HepG2 (cell line): Measurements from ENCODE around the gene PPP1R9B. TPM values are rescaled to one million over a fixed set of nuclear protein-coding genes. Genes with fewer than 3 reads are reported as not detected.

Experiments used
- BRCA1 ChIP-seq: sonication (generic); formaldehyde crosslinking; IDR thresholded peaks from 2 replicates; pipeline ENCODE4 v1.4.0; 2020; ENCODE audit warnings: missing genetic modification reagents
- CSRNP1 ChIP-seq: sonication (generic); formaldehyde crosslinking; IDR thresholded peaks from 2 replicates; pipeline ENCODE4 v1.8.1; 2023; ENCODE audit warnings: mild to moderate bottlenecking, missing genetic modification reagents
- E2F5 ChIP-seq: sonication (generic); formaldehyde crosslinking; conservative IDR thresholded peaks from 2 replicates; pipeline ENCODE4 v1.4.0; 2020; ENCODE audit warnings: missing genetic modification reagents
- KDM5A ChIP-seq: fragments of 200-600 bp; sonication (generic); IDR thresholded peaks from 2 replicates; pipeline ENCODE4 v1.7.0; 2018; ENCODE audit warnings: antibody characterized with exemption, mild to moderate bottlenecking, low read length, borderline replicate concordance
- MTF2 ChIP-seq: sonication (generic); formaldehyde crosslinking; IDR thresholded peaks from 2 replicates; pipeline ENCODE4 v1.5.0; 2020; ENCODE audit warnings: missing genetic modification reagents, borderline replicate concordance
- MYNN ChIP-seq: sonication (generic); formaldehyde crosslinking; IDR thresholded peaks from 2 replicates; pipeline ENCODE4 v1.4.0; 2020; ENCODE audit warnings: mild to moderate bottlenecking, low read depth, missing genetic modification reagents
- NFAT5 ChIP-seq: sonication (generic); formaldehyde crosslinking; IDR thresholded peaks from 2 replicates; pipeline ENCODE4 v1.4.0; 2020; ENCODE audit warnings: missing genetic modification reagents
- PRMT3 ChIP-seq: sonication (generic); formaldehyde crosslinking; IDR thresholded peaks from 2 replicates; pipeline ENCODE4 v1.8.1; 2022; ENCODE audit warnings: low read depth, mild to moderate bottlenecking, moderate library complexity, missing genetic modification reagents, borderline replicate concordance
- REXO4 ChIP-seq: sonication (generic); formaldehyde crosslinking; IDR thresholded peaks from 2 replicates; pipeline ENCODE4 v1.8.0; 2022; ENCODE audit warnings: missing genetic modification reagents, mild to moderate bottlenecking, borderline replicate concordance
- SP5 ChIP-seq: IDR thresholded peaks from 2 replicates; pipeline ENCODE4 v1.6.1; 2016; ENCODE audit warnings: low read depth, borderline replicate concordance
- TIGD3 ChIP-seq: sonication (generic); formaldehyde crosslinking; IDR thresholded peaks from 2 replicates; pipeline ENCODE4 v1.5.1; 2020; ENCODE audit warnings: mild to moderate bottlenecking, missing genetic modification reagents, borderline replicate concordance
- ZFP91 ChIP-seq: sonication (generic); formaldehyde crosslinking; IDR thresholded peaks from 2 replicates; pipeline ENCODE4 v1.9.0; 2022; ENCODE audit warnings: missing genetic modification reagents, mild to moderate bottlenecking, borderline replicate concordance
- ZNF576 ChIP-seq: sonication (generic); formaldehyde crosslinking; IDR thresholded peaks from 2 replicates; pipeline ENCODE4 v1.4.0; 2020; ENCODE audit warnings: mild to moderate bottlenecking, missing genetic modification reagents
- ZNF740 ChIP-seq: sonication (generic); formaldehyde crosslinking; IDR thresholded peaks from 2 replicates; pipeline ENCODE4 v1.4.0; 2020; ENCODE audit warnings: missing genetic modification reagents
- ZNF766 ChIP-seq: sonication (generic); formaldehyde crosslinking; IDR thresholded peaks from 2 replicates; pipeline ENCODE4 v1.5.0; 2020; ENCODE audit warnings: missing genetic modification reagents, borderline replicate concordance
- ZNF777 ChIP-seq: sonication (generic); formaldehyde crosslinking; IDR thresholded peaks from 2 replicates; pipeline ENCODE4 v1.4.0; 2020; ENCODE audit warnings: missing genetic modification reagents
- ZSCAN20 ChIP-seq: sonication (generic); formaldehyde crosslinking; IDR thresholded peaks from 2 replicates; pipeline ENCODE4 v1.4.0; 2020; ENCODE audit warnings: missing genetic modification reagents, mild to moderate bottlenecking, borderline replicate concordance
- polyA plus RNA-seq, 8 experiments: library from polyadenylated mRNA; depleted of rRNA in 3 of 8; stranded (reverse) in 7 of 8; unstranded in 1 of 8; fragments of >200 nt; fragmentation: Illumina TruSeq in 4 of 8; extraction: Trizol in 4 of 8; gene quantifications; 2 replicates each; pipeline versions ENCODE4 v1.2.1 to v1.2.3, GENCODE V29; 2011 to 2016; ENCODE audit warnings: low read depth in 4 of 8, missing spikeins in 1 of 8, mixed read lengths in 1 of 8; ENCODE audit not compliant: insufficient read depth in 1 of 8
- total RNA-seq, 5 experiments: library from RNA; depleted of rRNA; stranded (reverse); fragments of >200 nt; fragmentation: Illumina TruSeq; extraction: Trizol; gene quantifications; 2 replicates each; pipeline ENCODE4 v1.2.3, GENCODE V29; 2016; ENCODE audit warnings: low read depth in 1 of 5

Gene PPP1R9B
- total and polyA plus RNA-seq, 2 of the 13 experiments (the other 11 are each of a cell fraction or from before 2014, with no cell fraction given), result 9.4 to 15.8 TPM

GRCh38 chr17:50151937-50152547 is 1.6 kb upstream of the PPP1R9B start (continued):
- TF ChIP-seq E2F5 (CRISPR knock-in tag) (no peak), CSRNP1 (CRISPR knock-in tag) (no peak), PRMT3 (CRISPR knock-in tag) (no peak), BRCA1 (no peak), KDM5A (no peak), ZNF777 (CRISPR knock-in tag) (peak; percentile 65; the same call in 1 of the 2 replicates), REXO4 (no peak), MTF2 (CRISPR knock-in tag) (0 out of 2 replicates have a peak, but pooled peaks have one; percentile 59), ZNF740 (CRISPR knock-in tag) (peak; percentile 98), SP5 (CRISPR knock-in tag) (peak; percentile 66), NFAT5 (no peak), ZSCAN20 (CRISPR knock-in tag) (no peak), MYNN (CRISPR knock-in tag) (no peak), ZFP91 (peak; percentile 98), TIGD3 (CRISPR knock-in tag) (no peak), ZNF766 (CRISPR knock-in tag) (no peak), ZNF576 (CRISPR knock-in tag) (no peak)
